ENCODE data around the gene COG7.

COG7 gene

GRCh38 chr16:23408823-23409298 lies 44.1 kb downstream of the COG7 start:
- in situ Hi-C loops (cut with HindIII; ENCODE audit: low sequenced_read_pairs), result no loop called here
- no peak for DNase-seq (ENCODE audit: low read depth)
- no peak for TF ChIP-seq CTCF (IDR thresholded peaks at IDR 0.05; ENCODE audit: low read depth, low read length, missing control alignments)
- no peak overlapping the region for H3K4me3 ChIP-seq (ENCODE audit: low read depth, low read length)

DNA sequence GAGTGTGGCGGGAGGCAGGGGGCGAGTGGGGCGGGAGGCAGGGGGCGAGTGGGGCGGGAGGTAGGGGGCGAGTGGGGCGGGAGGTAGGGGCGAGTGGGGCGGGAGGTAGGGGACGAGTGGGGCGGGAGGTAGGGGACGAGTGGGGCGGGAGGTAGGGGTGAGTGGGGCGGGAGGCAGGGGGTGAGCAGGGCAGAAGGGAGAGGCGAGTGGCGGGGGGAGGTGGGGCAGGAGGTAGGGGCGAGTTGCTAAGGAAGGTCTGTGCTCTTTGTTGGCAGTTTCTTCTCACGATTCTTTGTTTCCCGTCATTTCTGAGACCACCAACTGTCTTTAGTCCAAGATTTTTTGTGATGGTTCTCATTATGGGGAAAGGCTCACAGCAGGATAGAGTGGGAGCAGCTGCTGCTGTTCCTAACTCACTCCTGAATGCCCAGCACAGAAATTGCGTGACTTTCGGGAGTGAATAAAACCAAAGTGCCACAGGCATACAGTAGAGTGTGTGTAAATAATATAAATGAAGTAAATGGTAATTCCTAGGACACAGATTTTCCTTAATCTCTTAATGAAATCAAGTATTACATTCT lies 44.7 kb downstream of the COG7 start:
- in situ Hi-C loops (cut with HindIII; ENCODE audit: low sequenced_read_pairs), result no loop called here
- H3K4me3 ChIP-seq (ENCODE audit: low read depth, low read length), result no peak overlapping the region
- no peak for DNase-seq (ENCODE audit: low read depth)
- TF ChIP-seq CTCF (IDR thresholded peaks at IDR 0.05; ENCODE audit: low read depth, low read length, missing control alignments), result no peak

GRCh38 chr16:23407436-23408127 lies 45.4 kb downstream of the COG7 start:
- no peak overlapping the region for H3K4me3 ChIP-seq (ENCODE audit: low read depth, low read length)
- in situ Hi-C loops (cut with HindIII; ENCODE audit: low sequenced_read_pairs), result no loop called here
- no peak for DNase-seq (ENCODE audit: low read depth)
- no peak for TF ChIP-seq CTCF (IDR thresholded peaks at IDR 0.05; ENCODE audit: low read depth, low read length, missing control alignments)

DNA sequence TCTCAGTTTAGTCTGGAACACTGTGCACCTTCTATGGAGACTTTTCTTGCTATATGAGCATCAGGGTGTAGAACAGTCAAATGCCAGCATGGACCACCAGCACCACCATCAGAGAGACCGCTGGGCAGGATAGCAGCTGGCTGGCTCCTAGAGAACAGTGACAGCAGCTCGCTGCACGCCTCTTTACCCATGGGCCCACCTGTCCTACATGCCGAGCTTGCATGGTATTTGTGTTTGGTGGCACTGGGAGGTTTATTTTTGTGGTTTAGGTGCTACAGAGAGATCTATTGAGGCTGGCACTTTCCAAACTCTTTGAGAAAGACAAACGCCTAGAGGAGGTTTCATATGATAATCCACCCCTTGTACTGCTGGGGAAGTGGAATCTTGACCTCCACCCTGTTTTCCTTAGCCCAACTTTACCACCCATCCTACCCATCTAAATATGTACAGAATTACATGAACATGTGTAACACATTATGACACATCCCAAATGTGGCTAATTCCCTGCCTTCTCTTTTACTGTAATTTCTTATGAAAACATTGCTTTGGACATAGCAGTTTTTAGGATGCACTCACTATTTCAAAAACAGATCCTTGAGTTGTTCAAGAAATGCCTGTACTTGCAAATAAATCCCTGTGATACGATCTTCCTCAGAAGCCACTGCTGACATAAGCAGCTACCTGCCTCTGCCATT lies 46.3 kb downstream of the COG7 start:
- no peak for DNase-seq (ENCODE audit: low read depth)
- no peak for TF ChIP-seq CTCF (IDR thresholded peaks at IDR 0.05; ENCODE audit: low read depth, low read length, missing control alignments)
- H3K4me3 ChIP-seq (ENCODE audit: low read depth, low read length), result no peak overlapping the region
- in situ Hi-C loops (cut with HindIII; ENCODE audit: low sequenced_read_pairs), result no loop called here

GRCh38 chr16:23406024-23406423 lies 47.0 kb downstream of the COG7 start:
- no peak for TF ChIP-seq CTCF (IDR thresholded peaks at IDR 0.05; ENCODE audit: low read depth, low read length, missing control alignments)
- no peak overlapping the region for H3K4me3 ChIP-seq (ENCODE audit: low read depth, low read length)
- DNase-seq (ENCODE audit: low read depth), result no peak
- in situ Hi-C loops (cut with HindIII; ENCODE audit: low sequenced_read_pairs), result no loop called here

DNA sequence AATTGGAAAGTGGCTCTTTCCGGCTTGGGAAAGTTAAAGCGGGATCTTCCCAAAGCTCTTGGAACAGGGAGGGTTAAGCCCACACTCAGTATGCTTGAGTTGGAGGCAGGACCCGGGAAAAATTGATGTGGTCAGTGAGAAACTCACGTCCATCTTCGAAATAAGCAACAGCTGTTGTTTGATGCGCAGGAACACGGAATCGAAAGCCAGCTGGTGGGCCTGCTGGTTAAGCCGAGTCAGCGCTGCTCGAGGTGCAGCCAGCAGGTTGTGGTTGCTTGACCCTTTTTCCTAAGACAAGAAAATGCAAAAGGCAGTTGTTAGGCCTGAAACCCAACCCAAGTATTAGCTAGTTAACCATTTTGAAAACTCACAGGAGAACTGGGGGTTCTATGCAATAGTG lies 49.4 kb downstream of the COG7 start:
- in situ Hi-C loops (cut with HindIII; ENCODE audit: low sequenced_read_pairs), result no loop called here
- no peak for TF ChIP-seq CTCF (IDR thresholded peaks at IDR 0.05; ENCODE audit: low read depth, low read length, missing control alignments)
- DNase-seq (ENCODE audit: low read depth), result no peak
- no peak overlapping the region for H3K4me3 ChIP-seq (ENCODE audit: low read depth, low read length)

Data from astrocyte of the cerebellum (primary cell).